ENCODE results near the gene CIDEC. TPM values are rescaled to one million over a fixed set of nuclear protein-coding genes. Genes with fewer than 3 reads are reported as not detected.
"Not testable (repeated sequence)": the region's sequence is repeated elsewhere in the genome, so short reads cannot be mapped to it uniquely, and the experiment has no call there.

Gene CIDEC
- polyA plus RNA-seq, 3 donors, result 128 to 1,587 (median 499) TPM

- H3K27ac ChIP-seq (ENCODE audit: low read depth, low read length), result no peak overlapping the region
- WGBS, 3 donors, result 7 to 20% (median 19%) methylated on average over 4 of the region's 4 CpGs
These were observed 23.2 kb upstream of the CIDEC start for GRCh38 chr3:9903238-9903624.

DNA sequence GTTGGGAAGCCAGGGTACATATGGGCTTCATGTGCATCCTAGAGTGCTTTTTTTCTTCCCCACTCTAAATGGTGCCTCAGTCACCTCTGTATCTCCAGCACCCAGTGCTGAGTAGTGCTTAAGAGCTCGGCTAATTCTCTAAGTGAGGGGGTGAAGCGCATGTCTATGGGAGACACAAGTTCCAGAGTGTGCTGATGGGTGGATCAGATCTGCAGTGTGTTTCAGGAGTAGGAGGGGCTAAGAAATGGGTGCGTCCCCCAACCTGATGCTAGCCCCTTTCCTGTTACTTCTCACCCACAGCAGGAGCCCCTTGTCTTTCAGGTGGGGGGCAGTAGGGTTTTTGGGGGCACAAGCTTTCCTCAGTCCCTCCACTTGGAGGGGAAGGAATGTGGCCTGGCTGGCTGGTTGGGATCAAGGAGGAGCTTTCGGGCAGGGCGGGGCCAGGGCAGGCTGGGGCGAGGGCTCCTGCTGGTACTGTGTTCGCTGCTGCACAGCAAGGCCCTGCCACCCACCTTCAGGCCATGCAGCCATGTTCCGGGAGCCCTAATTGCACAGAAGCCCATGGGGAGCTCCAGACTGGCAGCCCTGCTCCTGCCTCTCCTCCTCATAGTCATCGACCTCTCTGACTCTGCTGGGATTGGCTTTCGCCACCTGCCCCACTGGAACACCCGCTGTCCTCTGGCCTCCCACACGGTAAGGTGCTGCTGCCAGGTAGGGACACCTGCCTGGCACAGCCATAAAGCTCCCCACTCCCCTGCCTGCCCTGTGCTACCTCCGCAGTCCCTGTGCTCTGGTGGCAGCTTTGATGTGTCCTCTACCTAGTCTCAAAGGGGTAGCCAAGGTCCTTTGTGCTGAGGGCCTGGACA is 22.6 kb upstream of the CIDEC start, which contains the start of gene IL17RE:
Gene IL17RE, plus strand, starts transcription at position 477 of the 866 bp plus-strand sequence. Its CDS starts 85 bp downstream, at position 562.
- no peak within 1 kb of the TSS for H3K27ac ChIP-seq (ENCODE audit: low read depth, low read length)
- 12 to 62% (median 46%) methylated on average over 13 of the region's 13 CpGs for WGBS, 3 donors

- H3K27ac ChIP-seq (ENCODE audit: low read depth, low read length), result no peak overlapping the region
These were observed 21.9 kb upstream of the CIDEC start for GRCh38 chr3:9901967-9902366.

DNA sequence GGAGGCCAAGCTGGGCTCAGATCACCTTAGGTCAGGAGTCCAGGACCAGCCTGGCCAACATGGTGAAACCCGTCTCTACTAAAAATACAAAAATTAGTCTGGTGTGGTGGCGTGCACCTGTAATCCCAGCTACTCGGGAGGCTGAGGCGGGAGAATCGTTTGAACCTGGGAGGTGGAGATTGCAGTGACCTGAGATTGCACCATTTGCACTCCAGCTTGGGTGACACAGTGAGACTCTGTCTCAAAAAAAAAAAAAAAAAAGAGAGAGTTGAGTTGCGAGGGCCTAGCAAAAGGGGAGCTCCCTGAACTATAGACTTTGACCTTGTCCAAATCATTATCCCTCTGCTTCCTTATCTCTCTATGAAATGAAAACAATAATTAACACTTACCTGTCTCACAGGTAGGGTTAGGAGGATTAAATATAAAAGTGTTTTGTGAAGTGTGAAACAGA is 20.9 kb upstream of the CIDEC start:
- WGBS, 3 donors, result 57 to 95% (median 92%) methylated on average over 6 of the region's 6 CpGs
- H3K27ac ChIP-seq (ENCODE audit: low read depth, low read length), result not testable (repeated sequence)

More at GRCh38 chr3:9901967-9902366, 21.9 kb upstream of the CIDEC start:
- WGBS, 3 donors, result 44 to 66% (median 47%) methylated on average over 5 of the region's 5 CpGs

DNA sequence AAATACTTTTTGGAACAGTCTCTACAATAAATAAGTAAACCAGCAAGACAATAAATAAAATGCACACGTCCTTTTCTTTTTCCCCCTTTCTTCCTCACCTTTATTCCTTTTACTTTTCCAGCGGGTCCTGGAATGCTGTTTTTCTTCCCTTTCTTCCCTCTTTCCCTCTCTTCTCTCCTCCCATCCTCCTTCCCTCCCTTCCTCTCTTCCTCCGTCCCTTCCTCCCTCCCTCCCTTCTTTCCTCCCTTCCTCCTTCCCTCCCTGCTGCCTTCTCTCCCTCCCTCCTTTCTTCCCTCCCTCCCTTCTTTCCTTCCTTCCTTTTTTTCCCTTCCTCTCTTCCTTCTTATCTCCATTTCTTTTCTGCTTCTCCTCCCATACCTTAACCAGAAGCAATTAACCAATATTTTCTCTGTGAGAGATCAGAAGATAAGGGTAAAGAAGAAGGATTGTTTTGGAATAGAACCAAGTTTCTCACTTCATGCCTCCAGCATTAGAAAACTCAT is 19.3 kb upstream of the CIDEC start:
- 48 to 55% (median 54%) methylated on average over 3 of the region's 3 CpGs for WGBS, 3 donors
- H3K27ac ChIP-seq (ENCODE audit: low read depth, low read length), result no peak overlapping the region

GRCh38 chr3:9898467-9899241 is 18.6 kb upstream of the CIDEC start:
- H3K27ac ChIP-seq (ENCODE audit: low read depth, low read length), result no peak overlapping the region
- WGBS, 3 donors, result 31 to 56% (median 48%) methylated on average over 8 of the region's 8 CpGs

GRCh38 chr3:9897408-9898372 is 17.6 kb upstream of the CIDEC start:
- WGBS, 3 donors, result 20 to 64% (median 45%) methylated on average over 4 of the region's 4 CpGs
- no peak overlapping the region for H3K27ac ChIP-seq (ENCODE audit: low read depth, low read length)

- WGBS, 3 donors, result 79 to 88% (median 82%) methylated on average over 10 of the region's 10 CpGs
- not testable (repeated sequence) for H3K27ac ChIP-seq (ENCODE audit: low read depth, low read length)
These were observed 16.8 kb upstream of the CIDEC start for GRCh38 chr3:9896755-9897407.

GRCh38 chr3:9895715-9896114 is 15.7 kb upstream of the CIDEC start:
- 97% methylated on average over 3 of the region's 3 CpGs for WGBS, 3 donors
- H3K27ac ChIP-seq (ENCODE audit: low read depth, low read length), result not testable (repeated sequence)

- H3K27ac ChIP-seq (ENCODE audit: low read depth, low read length), result no peak overlapping the region
- WGBS, 3 donors, result 49 to 86% (median 61%) methylated on average over 1 of the region's 1 CpG
These were observed 13.7 kb upstream of the CIDEC start for GRCh38 chr3:9893739-9894138.

DNA sequence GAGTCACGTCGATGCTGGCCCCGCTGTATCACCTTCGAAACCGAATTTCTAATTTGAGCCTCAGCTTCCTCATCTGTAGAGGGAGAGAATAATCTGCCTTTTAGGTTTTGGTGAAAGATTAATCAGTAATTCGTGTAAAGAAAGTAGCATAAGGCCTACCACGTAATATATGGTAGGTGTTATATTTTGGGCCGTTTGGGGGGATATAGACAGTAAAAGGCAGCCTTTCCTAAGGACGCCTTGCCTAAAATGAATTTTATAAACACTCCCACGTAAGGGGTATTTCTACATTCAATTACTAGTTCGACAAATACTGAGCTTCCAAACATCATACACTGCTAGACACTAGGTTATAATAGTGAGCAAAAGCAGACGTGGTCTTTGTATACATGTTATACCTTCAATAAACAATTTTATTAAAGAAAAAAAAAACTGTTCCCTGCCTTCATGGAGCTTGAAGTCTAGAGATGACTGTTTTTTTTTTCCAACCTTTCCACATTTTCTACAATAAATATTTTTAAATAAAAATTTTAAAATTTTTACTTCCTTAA is 11.1 kb upstream of the CIDEC start:
- no peak overlapping the region for H3K27ac ChIP-seq (ENCODE audit: low read depth, low read length)
- 4 to 12% (median 10%) methylated on average over 12 of the region's 12 CpGs for WGBS, 3 donors

- WGBS, 3 donors, result 0% methylated on average over 47 to 62 of the region's 62 CpGs
- H3K27ac ChIP-seq (ENCODE audit: low read depth, low read length), result peak within 1 kb of the TSS; percentile 86
These were observed 10.4 kb upstream of the CIDEC start, which contains the start of gene JAGN1 for GRCh38 chr3:9890249-9891071. TSS of gene JAGN1 (plus strand) at chr3:9890610. CDS start at chr3:9890723, 113 bp downstream.

GRCh38 chr3:9889405-9889804 is 9.4 kb upstream of the CIDEC start:
- WGBS, 3 donors, result 62 to 76% (median 74%) methylated on average over 5 of the region's 5 CpGs
- no peak overlapping the region for H3K27ac ChIP-seq (ENCODE audit: low read depth, low read length)

DNA sequence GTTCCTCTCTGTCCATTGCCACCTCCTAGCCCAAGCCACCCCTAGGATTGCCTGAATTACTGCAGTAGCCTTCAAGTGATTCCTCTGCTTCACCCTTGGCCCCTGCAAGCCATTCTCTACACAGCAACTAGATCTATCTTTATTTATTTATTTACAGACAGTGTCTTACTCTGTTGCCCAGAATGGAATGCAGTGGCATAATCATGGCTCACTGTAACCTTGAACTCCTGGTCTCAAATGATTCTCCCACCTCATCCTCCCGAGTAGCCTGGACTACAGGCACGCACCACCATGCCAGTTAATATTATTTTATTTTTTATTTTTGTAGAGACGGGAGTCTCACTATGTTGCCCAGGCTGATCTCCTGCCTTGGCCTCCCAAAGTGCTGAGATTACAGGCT is 8.5 kb upstream of the CIDEC start:
- WGBS, 3 donors, result 77 to 89% (median 83%) methylated on average over 3 of the region's 3 CpGs
- H3K27ac ChIP-seq (ENCODE audit: low read depth, low read length), result no peak overlapping the region

DNA sequence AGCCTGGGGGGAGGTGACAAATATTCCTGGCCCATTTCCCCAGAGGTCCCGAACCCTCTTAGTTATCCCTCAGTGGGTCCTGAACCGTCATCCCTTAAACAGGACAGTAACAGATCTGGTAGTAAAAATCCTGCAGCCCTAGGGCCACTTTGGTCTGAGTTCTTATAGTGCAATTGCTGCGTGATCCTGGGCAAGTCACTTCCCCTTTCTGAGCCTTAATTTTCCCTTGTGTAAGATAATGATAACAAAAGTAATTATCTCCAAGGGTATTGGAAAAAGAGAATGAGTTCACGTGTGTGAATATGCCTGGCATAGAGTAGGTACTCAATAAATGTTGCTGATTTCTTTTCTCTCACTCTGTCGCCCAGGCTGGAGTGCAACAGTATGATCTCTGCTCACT is 7.4 kb upstream of the CIDEC start:
- H3K27ac ChIP-seq (ENCODE audit: low read depth, low read length), result no peak overlapping the region
- WGBS, 3 donors, result 76 to 82% (median 80%) methylated on average over 5 of the region's 5 CpGs

DNA sequence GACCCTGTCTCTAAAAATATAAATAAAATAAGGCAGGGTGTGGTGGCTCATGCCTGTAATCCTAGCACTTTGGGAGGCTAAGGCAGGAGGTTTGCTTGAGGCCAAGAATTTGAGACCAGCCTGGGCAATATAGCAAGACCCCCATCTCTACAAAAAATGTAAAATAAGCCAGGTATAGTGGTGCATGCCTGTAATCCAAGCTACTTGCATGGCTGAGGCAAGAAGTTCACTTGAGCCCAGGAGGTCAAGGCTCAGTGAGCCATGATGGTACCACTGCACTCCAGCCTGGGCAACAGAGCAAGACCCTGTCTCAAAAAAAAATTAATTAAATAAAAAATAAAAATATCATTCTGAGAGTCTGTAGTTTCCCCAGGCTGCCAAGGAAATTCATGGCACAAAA is 6.3 kb upstream of the CIDEC start:
- H3K27ac ChIP-seq (ENCODE audit: low read depth, low read length), result no peak overlapping the region
